Measurements from ENCODE around the gene ZFPM1.

DNA sequence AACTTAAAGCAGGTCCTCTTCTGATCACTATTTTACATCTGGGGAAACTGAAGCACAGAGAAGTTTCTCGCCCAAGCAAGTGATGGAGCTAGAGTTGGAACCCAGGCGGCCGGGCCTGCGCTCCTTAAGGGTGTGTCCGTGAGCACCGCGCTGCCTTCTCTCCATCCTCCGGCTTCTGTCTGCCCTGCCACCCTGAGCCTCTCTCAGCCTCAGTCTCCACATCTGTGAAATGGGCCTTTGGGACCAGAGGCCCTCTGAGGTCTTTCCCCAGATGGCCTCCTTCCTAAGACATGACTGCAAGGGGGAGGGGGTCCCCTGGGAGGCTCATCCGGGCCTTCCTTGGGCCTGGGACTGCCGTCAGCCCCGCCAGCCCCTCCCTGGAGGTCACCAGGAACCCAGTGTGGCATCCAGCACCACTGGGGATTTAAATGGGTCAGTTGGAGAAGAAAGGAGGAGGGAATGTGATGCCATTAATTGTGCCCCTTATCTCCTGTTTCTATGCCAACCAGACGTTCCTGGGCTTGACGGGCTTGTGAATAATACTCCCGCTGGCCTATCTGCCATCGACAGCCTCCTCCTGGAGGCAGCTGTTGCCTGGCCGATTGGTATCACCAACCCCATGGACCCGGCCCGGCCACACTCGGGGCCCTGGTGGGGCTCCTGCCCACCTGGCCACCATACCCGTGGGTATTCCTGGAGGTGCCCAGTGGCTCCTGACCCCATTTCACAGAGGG, 5.1 kb downstream of the ZFPM1 start:
- TF ChIP-seq, protein P1, sequence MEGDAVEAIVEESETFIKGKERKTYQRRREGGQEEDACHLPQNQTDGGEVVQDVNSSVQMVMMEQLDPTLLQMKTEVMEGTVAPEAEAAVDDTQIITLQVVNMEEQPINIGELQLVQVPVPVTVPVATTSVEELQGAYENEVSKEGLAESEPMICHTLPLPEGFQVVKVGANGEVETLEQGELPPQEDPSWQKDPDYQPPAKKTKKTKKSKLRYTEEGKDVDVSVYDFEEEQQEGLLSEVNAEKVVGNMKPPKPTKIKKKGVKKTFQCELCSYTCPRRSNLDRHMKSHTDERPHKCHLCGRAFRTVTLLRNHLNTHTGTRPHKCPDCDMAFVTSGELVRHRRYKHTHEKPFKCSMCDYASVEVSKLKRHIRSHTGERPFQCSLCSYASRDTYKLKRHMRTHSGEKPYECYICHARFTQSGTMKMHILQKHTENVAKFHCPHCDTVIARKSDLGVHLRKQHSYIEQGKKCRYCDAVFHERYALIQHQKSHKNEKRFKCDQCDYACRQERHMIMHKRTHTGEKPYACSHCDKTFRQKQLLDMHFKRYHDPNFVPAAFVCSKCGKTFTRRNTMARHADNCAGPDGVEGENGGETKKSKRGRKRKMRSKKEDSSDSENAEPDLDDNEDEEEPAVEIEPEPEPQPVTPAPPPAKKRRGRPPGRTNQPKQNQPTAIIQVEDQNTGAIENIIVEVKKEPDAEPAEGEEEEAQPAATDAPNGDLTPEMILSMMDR (IDR thresholded peaks at IDR 0.05; ENCODE audit: insufficient read depth, low read length): no peak
- TF ChIP-seq POLR2AphosphoS5 (IDR thresholded peaks at IDR 0.05; ENCODE audit: low read depth): no peak

All from HL-60 (cell line).